Lower leg skin (tissue), 4 donors: ENCODE results near the gene CASTOR2. TPM values are rescaled to one million over a fixed set of nuclear protein-coding genes. Genes with fewer than 3 reads are reported as not detected.
"Not testable (repeated sequence)": the region's sequence is repeated elsewhere in the genome, so short reads cannot be mapped to it uniquely, and the experiment has no call there.

Source experiments
- DNase-seq, 2 donors: peaks; one replicate each; pipeline ENCODE4 v3.0.0-alpha.2; 2019; ENCODE audit warnings: low spot score in 2 of 2
- H3K4me3 ChIP-seq: fragments of 200-600 bp; sonication (generic); 2 replicates; pipeline ENCODE4 v1.5.1; 2017; ENCODE audit warnings: mild to moderate bottlenecking, low read depth; ENCODE audit not compliant: poor library complexity, severe bottlenecking
- WGBS, 2 donors: methylation state at CpG; one replicate each; pipeline ENCODE4 v1.1.5; 2018; 5-methylcytosine and 5-hydroxymethylcytosine counted together
- intact Hi-C: fragments of 100-400 bp; cut with DNase I; formaldehyde crosslinking; loops from one replicate; pipeline ENCODE4 v1.15.0; 2023; ENCODE audit warnings: low total_unique reads
- total RNA-seq, 4 donors: library from RNA; depleted of rRNA; stranded (reverse); fragments of >200 nt; gene quantifications; one replicate each; pipeline ENCODE4 v1.1.0, GENCODE V29; 2016

The CASTOR2 gene
- total RNA-seq, result 10 to 100 TPM; 10.7 to 19.7 (median 12.1) TPM

DNA sequence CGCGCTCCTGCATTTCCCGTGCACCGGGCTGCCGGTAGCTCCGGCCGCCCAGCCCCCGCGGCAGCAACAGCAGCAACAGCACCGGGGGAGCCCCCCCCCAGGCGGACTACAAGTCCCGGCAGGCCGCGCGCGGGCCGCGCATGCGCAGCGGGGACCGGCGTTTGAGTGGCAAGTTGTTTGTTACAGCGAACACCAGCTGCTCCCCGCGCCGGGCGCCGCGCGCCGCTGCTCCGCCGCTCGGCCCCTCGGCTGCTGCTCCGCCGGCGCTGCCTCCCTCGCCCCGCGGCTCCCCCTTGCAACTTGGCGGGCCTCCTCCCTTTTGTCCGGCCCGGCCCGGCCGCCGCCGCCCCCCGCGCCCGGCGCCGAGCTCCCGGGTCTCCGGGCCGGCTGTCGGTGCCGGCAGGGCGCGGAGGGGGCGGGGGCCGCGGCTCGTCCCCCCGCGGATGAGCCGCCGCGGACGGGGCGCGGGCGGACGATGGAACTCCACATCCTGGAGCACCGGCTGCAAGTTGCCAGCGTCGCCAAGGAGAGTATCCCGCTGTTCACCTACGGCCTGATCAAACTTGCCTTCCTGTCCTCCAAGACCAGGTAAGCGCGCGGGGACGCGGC is at the start of gene CASTOR2:
TSS of gene CASTOR2 (plus strand) at position 195 of the 609 bp plus-strand sequence. CDS start at position 476, 281 bp downstream.
- WGBS, 2 donors, result 0% methylated on average over 6 of the region's 84 CpGs; no CpG with 5 or more reads in 1 of the 2 donors
- DNase-seq, result peak; percentile 36 to 82
- intact Hi-C loops, H3K4me3 ChIP-seq: not testable (repeated sequence)

DNA sequence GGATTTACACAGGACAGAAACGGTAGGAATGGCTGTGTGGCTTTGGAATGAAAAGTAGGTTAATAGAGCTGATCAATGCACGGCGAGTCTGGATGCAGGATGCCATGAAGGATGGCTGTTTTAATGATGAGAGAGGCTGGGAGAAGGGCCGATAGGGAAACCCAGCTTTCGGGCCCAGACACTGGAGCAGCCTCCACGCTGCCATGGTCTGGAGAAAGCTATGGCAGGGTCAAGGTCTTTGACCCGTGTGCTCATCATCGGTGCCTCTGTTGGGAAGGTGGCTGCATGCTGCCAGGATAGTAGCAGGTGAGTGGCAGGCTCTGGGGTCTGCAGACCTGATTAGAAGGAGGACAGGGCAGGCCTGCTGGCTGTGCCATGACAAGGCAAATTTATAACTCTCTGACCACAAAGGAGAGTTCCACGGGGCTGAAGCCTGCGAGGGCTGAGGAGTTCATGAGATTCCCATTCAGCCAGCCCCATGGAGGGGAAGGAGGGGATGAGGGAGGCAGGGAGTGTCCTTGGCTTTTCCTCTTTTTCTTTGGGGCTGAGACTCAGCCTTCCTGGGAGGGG is 42.1 kb upstream of the CASTOR2 start:
- WGBS, 2 donors, result 80 to 91% methylated on average over 6 to 8 of the region's 10 CpGs
- intact Hi-C loops, H3K4me3 ChIP-seq, DNase-seq: not testable (repeated sequence)

DNA sequence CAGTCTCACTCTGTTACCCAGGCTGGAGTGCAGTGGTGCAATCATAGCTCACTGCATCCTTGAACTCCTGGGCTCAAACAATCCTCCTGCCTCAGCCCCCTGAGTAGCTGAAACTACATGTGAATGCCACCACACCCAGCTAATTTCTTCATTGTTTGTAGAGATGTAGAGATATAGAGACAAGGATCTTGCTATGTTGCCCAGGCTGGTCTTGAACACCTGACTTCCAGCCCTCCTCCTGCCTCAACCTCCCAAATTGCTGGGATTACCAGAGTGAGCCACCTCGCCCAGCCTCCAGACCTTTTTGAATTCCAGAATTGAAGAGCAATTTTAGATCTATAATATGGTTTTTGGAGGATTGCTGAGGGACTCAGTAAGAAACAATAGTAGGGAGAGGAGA is 40.9 kb upstream of the CASTOR2 start:
- H3K4me3 ChIP-seq, intact Hi-C loops, DNase-seq: not testable (repeated sequence)
- WGBS, 2 donors, result 97 to 100% methylated on average over 1 of the region's 1 CpG

DNA sequence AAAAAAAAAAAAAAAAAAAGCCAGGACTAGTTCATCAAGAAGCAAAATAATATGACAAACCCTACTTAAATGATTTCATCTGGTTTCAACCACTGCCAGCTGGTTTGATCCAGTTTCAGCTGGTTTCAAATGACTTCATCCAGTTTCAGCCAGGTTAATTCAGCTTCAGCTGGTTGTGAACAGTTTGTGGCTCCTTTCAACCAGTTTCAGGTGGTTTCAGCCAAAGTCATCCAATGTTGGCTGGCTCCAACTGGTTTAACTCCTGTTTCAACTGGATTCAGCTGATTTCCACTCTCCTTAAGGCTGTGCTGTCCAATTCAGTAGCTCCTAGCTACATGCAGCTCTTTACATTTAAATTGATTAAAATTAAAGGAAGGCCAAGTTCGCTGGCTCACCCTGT is 37.5 kb upstream of the CASTOR2 start:
- DNase-seq, intact Hi-C loops: not testable (repeated sequence)
- no CpG with 5 or more reads among the region's 1 CpG for WGBS, 2 donors

DNA sequence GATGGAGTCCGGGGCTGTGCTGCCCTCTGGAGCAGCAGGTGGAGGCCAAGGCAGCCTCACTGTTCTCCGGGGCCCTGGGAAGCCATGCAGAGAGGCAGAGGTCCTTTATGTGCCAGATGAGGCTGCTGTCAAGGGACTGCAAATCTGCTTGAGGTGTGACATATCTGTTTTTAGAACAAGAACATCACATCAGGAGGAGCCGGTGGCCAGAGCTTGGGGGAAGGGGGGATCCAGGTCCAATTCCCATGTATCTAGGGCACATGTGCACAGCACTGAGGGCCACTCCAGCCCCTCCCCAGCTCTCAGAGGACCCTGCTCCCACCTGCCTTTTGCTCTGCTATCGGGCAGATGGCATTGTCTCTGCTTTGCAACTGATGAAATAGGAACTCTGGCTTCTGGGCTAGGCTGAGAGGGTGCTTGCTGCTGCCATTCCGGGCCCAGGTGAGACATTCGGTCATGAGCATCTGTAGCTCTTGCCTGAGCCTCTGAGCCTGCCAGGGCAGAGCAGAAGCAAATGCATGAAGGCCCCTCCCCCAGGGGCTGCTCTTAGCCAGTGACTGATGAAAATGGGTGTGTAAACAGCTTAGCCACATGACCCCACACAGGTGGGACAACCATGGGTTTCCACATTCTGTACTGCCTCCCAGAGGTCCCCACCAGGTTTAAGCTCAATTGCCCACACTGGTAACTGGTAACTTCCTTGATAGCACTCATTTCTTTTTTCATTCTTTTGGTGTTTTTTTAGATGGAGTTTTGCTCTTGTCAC is 32.8 kb upstream of the CASTOR2 start:
- DNase-seq, H3K4me3 ChIP-seq, intact Hi-C loops: not testable (repeated sequence)
- WGBS, 2 donors, result no CpG with 5 or more reads among the region's 6 CpGs

More for the DNA sequence above, 37.5 kb upstream of the CASTOR2 start:
- not testable (repeated sequence) for H3K4me3 ChIP-seq

DNA sequence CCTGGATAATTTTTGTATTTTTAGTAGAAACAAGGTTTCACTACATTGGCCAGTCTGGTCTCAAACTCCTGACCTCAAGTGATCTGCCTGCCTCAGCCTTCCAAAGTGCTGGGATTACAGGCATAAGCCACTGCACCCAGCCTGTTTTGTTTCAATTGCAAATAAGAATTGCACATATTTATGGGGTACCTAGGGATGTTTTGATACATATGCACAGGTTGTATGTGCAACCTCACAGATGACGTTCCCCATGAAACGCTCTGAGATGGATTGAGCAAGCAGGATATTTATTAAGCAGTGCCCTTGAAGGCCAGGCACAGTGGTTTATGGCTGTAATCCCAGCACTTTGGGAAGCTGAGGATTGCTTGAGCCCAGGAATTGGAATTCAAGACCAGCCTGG is 25.1 kb upstream of the CASTOR2 start:
- intact Hi-C loops, H3K4me3 ChIP-seq, DNase-seq: not testable (repeated sequence)
- no CpG with 5 or more reads among the region's 2 CpGs for WGBS, 2 donors

DNA sequence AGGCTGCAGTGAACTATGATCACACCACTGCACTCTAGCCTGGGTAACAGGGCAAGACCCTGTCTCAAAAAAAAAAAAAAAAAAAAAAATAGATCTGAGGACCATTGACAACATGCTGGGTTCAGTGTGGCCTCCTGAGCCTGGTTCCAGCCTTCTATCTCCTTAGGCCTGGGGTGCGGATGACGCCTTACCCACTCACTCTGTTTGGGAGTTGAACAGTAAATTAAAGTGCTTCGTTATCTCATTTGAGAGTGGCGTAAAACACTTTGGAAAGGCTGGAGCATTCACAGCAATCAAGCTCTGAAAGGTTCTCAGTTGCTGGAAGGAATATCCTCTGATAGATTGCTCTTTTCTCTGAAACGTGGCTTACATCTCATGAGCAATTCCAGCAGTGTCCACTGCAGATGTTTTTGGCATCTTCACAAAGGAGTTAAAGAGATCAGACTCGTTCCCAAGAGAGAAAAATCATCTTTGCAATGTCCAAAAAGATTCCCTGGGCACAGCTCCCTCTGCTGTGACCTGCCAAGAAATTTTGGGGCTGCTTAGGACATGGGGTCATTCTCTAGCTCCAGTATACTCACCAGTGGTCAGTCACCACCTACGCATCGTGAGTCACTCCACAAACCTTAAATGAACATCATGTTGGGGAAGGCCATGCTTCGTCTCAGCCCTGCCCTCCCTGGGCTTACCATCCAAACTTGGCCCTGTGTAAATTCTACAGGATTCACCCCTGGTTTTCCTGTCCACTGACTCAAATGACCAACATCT is 23.0 kb upstream of the CASTOR2 start:
- H3K4me3 ChIP-seq, intact Hi-C loops, DNase-seq: not testable (repeated sequence)
- WGBS, 2 donors, result 71% methylated on average over 3 of the region's 9 CpGs; no CpG with 5 or more reads in 1 of the 2 donors

DNA sequence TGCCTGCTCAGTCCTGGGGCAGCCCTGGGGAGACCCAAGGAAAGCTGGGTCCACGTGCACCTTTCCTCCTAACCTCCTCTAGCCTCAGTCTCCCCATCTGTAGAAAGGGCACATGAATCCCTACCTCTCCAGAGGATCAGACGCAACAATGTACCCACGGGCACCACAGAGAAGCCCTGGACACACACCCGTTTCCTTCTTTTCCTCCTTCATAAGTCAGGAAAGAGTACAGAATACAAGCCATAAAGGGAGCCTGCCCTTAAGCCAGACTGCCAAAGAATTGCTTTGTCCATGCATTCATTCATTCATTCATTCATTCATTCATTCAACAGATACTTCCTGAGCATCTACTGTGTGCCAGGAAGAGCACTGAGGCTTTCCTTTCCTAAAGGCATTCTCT is 20.6 kb upstream of the CASTOR2 start:
- DNase-seq, H3K4me3 ChIP-seq, intact Hi-C loops: not testable (repeated sequence)
- WGBS, 2 donors, result 77 to 92% methylated on average over 3 to 4 of the region's 4 CpGs

DNA sequence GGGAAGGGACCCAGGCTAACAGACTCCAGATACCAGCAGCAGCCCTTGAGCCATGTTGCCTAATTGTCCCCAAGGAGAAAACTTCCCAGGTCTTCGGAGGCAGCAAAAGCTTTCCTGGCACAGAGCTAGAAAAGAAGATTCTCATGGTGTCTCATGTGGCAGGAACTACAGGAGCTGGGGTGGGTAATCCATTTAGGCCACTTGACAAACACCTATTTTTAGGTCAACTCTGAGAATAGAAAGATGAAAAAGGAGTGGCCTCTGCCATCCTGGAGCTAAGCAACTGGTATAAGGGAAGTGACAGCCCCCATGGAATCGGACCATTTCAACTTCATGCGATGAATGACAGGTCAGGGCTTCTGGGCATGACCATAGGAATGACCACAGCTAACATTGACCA is 16.8 kb upstream of the CASTOR2 start:
- H3K4me3 ChIP-seq, DNase-seq, intact Hi-C loops: not testable (repeated sequence)
- 40% methylated on average over 1 of the region's 3 CpGs; no CpG with 5 or more reads in 1 of the 2 donors for WGBS, 2 donors

DNA sequence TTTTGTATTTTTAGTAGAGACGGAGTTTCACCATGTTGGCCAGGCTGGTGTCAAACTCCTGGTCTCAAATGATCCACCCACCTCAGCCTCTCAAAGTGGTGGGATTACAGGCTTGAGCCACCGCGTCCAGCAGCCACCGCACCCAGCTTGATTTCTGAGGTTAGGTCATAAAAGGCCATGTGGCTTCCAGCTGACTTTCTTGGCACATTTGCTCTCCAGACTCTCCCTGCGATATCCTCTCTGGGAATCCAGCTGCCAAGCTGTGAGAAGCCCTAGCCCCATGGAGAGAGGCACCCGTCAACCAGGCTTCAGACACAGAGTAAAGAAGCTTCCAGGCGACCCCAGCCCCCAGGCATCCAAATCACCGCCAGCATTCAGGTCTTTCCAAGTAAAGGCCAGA is 10.7 kb upstream of the CASTOR2 start:
- H3K4me3 ChIP-seq, DNase-seq, intact Hi-C loops: not testable (repeated sequence)
- WGBS, 2 donors, result no CpG with 5 or more reads among the region's 8 CpGs

DNA sequence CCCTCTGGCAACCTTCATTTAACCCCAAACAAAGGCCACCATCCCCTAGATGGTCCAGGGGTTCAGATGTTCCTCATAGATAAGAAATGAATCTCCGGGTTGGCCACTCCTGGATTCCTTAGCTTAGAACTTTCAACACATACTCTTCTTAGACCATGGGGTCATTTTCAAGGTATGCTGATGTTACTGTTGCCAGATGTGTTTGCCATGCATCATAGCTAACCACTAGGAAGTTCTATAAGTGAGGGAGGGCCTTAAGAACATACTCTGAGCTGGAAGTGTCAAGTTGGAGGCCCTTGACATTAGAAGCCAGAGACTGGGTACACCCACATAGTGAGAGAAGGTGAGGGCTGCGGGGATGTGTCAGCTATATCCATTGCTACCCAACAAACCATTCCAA is 6.2 kb upstream of the CASTOR2 start:
- H3K4me3 ChIP-seq, intact Hi-C loops, DNase-seq: not testable (repeated sequence)
- no CpG with 5 or more reads among the region's 2 CpGs for WGBS, 2 donors

DNA sequence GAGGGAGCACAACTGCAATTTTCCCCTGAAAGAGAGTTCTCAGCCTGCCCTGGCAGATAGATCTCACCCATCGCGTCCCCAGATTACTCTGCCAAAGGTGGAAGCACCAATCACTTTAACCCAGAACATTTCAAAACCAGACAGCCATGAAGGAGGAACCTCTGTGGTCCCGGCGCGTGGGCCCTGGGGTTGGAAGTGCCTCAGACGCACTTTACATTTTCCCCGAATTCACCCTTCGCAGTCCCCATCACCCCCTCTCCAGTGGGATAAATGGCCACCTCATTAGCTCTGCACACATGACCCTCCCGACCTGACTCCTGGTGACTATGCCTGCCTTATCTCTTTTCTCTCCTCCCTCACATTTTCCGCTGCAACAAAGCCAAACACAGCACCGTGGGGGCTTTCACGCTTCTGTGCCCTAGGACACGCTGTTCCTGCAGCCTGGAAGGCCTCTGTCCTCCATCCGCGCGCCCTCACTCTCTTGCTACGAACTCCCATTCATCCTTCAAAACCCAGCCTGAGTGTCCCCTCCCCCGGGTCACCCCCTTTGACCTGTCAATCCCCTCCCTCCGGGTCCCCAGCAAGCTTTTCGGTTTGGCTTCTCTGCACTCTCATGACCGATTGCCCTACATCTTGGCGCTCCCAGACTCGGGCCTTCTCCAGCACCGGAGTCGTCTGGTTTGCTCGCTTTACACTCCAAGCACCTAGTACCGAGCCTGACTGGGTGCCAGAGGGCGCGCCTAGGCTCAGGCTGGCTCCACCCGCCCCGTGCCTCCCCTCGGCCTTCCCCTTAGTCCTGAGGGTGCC is 598 bp upstream of the CASTOR2 start:
- WGBS, 2 donors, result 46 to 49% methylated on average over 22 to 23 of the region's 32 CpGs
- peak in 1 of 2 donors; percentile 61 for DNase-seq
- intact Hi-C loops, H3K4me3 ChIP-seq: not testable (repeated sequence)

DNA sequence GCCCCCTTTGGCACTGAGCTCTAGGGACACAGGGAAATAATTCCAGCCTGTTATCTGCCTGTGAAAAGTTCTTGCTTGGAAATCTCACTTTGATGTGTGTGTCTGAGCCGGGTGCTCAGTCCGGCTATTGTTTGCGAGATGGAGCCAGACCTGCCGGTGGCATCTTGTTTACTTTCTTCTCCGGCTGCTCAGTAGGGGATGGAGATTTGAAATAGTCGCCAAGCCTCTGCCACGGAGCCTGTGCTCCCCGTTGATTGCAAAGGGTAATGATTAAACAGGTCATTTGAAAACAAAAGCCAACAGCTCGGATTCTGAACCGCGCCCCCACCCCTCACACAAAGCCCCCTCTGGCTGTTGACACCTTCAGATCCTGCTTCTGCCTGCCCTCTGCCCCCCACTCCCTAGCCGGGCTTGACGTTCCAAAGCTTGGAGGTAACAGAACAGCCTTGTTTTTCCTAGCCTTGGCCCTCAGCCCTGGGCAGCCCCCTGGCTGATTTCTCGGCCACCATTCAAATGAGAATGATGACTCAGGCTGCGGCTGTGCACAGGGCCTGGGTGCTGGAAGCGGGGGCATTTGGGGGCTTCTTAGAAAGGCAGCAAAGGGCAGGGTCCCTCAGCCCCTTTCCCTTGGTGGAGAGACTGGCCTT is 1.8 kb downstream of the CASTOR2 start:
- H3K4me3 ChIP-seq, DNase-seq, intact Hi-C loops: not testable (repeated sequence)
- WGBS, 2 donors, result no CpG with 5 or more reads among the region's 16 CpGs
